H1 (cell line): Measurements from ENCODE around the gene CD300A. TPM values are rescaled to one million over a fixed set of nuclear protein-coding genes. Genes with fewer than 3 reads are reported as not detected.

ENCODE experiments used
- CTCF ChIA-PET: fragments of 300-600 bp; sonication (Branson Sonifier 250); formaldehyde crosslinking; loops from one replicate; lab custom pipeline; 2021; ENCODE audit not compliant: partially characterized antibody; lab: Charles Lee
- POLR2A ChIA-PET: fragments of 300-600 bp; sonication (Branson Sonifier 250); formaldehyde crosslinking; loops from one replicate; lab custom pipeline; 2021; ENCODE audit warnings: inconsistent platforms; ENCODE audit not compliant: partially characterized antibody; lab: Charles Lee
- DNase-seq, 2 experiments: peaks; one replicate each; pipeline versions ENCODE4 v3.0.0 to v3.0.0-alpha.2; 2010 to 2022; ENCODE audit warnings: low spot score in 2 of 2, low read depth in 1 of 2, mixed read lengths in 1 of 2
- FAIRE-seq: peaks from 2 replicates; lab custom pipeline; 2011; peaks lifted over from hg19 to GRCh38; lab: Jason Lieb, UNC
- H2AFZ ChIP-seq: 2 replicates; pipeline ENCODE4 v1.8.1; 2012; ENCODE audit warnings: low read length, inconsistent platforms
- H2AK5ac ChIP-seq: 2 replicates; pipeline ENCODE4 v1.6.1; 2013; ENCODE audit warnings: low read depth, low read length
- H2BK120ac ChIP-seq: replicated peaks from 2 replicates; pipeline ENCODE3; 2013; ENCODE audit warnings: low read depth, low read length, inconsistent platforms
- H2BK12ac ChIP-seq: 2 replicates; pipeline ENCODE4 v1.6.1; 2013; ENCODE audit warnings: low read depth, low read length
- H2BK15ac ChIP-seq: 2 replicates; pipeline ENCODE4 v1.6.1; 2013; ENCODE audit warnings: low read length
- H2BK20ac ChIP-seq: 2 replicates; pipeline ENCODE4 v1.6.1; 2013; ENCODE audit warnings: low read length
- H2BK5ac ChIP-seq: 2 replicates; pipeline ENCODE4 v1.6.1; 2013; ENCODE audit warnings: low read depth, low read length
- H3K14ac ChIP-seq: 2 replicates; pipeline ENCODE4 v1.6.1; 2013; ENCODE audit warnings: inconsistent platforms; ENCODE audit not compliant: insufficient read length
- H3K18ac ChIP-seq: 2 replicates; pipeline ENCODE4 v1.6.1; 2013; ENCODE audit warnings: low read length; ENCODE audit errors: extremely low read depth
- H3K23ac ChIP-seq: 2 replicates; pipeline ENCODE4 v1.6.1; 2013; ENCODE audit warnings: inconsistent platforms; ENCODE audit not compliant: insufficient read length
- H3K23me2 ChIP-seq: 2 replicates; pipeline ENCODE4 v1.6.1; 2013; ENCODE audit warnings: low read depth, low read length
- H3K27ac ChIP-seq: 2 replicates; pipeline ENCODE4 v1.6.1; 2011; ENCODE audit warnings: low read depth, low read length, inconsistent platforms
- H3K27me3 ChIP-seq, 4 experiments: replicated peaks in 1 of 4; 1 replicate in 1 of 4; 2 replicates in 3 of 4; pipeline versions ENCODE4 v1.6.1 to v1.8.1; 2011 to 2013; ENCODE audit warnings: low read length in 3 of 4, mild to moderate bottlenecking in 3 of 4, inconsistent platforms in 2 of 4, mixed read lengths in 2 of 4, moderate library complexity in 1 of 4; ENCODE audit not compliant: control insufficient read depth in 3 of 4, insufficient read depth in 3 of 4; ENCODE audit errors: extremely low read depth in 1 of 4
- H3K36me3 ChIP-seq, 4 experiments: 2 replicates each; pipeline versions ENCODE4 v1.6.1 to v1.8.1; 2011 to 2013; ENCODE audit warnings: mild to moderate bottlenecking in 4 of 4, low read length in 3 of 4, moderate library complexity in 2 of 4, control low read depth in 1 of 4, inconsistent platforms in 1 of 4; ENCODE audit not compliant: insufficient read depth in 4 of 4, control insufficient read depth in 2 of 4
- H3K4ac ChIP-seq: replicated peaks from 2 replicates; pipeline ENCODE3; 2013; ENCODE audit warnings: low read length, low read depth, mixed read lengths, inconsistent platforms; ENCODE audit not compliant: insufficient read length
- H3K4me1 ChIP-seq, 4 experiments: replicated peaks in 1 of 4; 1 replicate in 1 of 4; 2 replicates in 3 of 4; pipeline versions ENCODE4 v1.6.1 to v1.8.1; 2011 to 2013; ENCODE audit warnings: low read length in 3 of 4, inconsistent platforms in 2 of 4, mixed read lengths in 1 of 4; ENCODE audit not compliant: insufficient read depth in 4 of 4, control insufficient read depth in 3 of 4
- H3K4me2 ChIP-seq, 2 experiments: 2 replicates each; pipeline versions ENCODE4 v1.6.1 to v1.8.1; 2011 to 2013; ENCODE audit warnings: low read depth in 2 of 2, low read length in 2 of 2, control low read depth in 1 of 2, inconsistent platforms in 1 of 2, mild to moderate bottlenecking in 1 of 2; ENCODE audit not compliant: insufficient read depth in 1 of 2
- H3K4me3 ChIP-seq, 4 experiments: fragments of 200-600, 300-600 bp in 1 of 4; sonication (generic), shearing (Covaris generic), sonication (Bioruptor Twin) in 1 of 4; 2 replicates each; pipeline versions ENCODE4 v1.5.1 to v1.8.1; 2011 to 2016; ENCODE audit warnings: low read length in 4 of 4, low read depth in 3 of 4, control low read depth in 2 of 4, inconsistent platforms in 2 of 4, mild to moderate bottlenecking in 2 of 4, mixed read lengths in 1 of 4, moderate library complexity in 1 of 4; ENCODE audit not compliant: insufficient read depth in 2 of 4; ENCODE audit errors: extremely low read depth in 1 of 4
- H3K56ac ChIP-seq: replicated peaks from 2 replicates; pipeline ENCODE3; 2013; ENCODE audit warnings: low read depth, mild to moderate bottlenecking, mixed read lengths, low read length, inconsistent platforms; ENCODE audit not compliant: insufficient read length
- H3K79me1 ChIP-seq: 2 replicates; pipeline ENCODE4 v1.6.1; 2013; ENCODE audit warnings: low read depth, low read length, control low read depth
- H3K79me2 ChIP-seq, 2 experiments: 2 replicates each; pipeline versions ENCODE4 v1.6.1 to v1.8.1; 2012 to 2013; ENCODE audit warnings: low read length in 2 of 2, mild to moderate bottlenecking in 2 of 2, inconsistent platforms in 1 of 2; ENCODE audit not compliant: insufficient read depth in 2 of 2, control insufficient read depth in 1 of 2
- H3K9ac ChIP-seq, 4 experiments: replicated peaks in 1 of 4; 1 replicate in 1 of 4; 2 replicates in 3 of 4; pipeline versions ENCODE4 v1.6.1 to v1.8.1; 2011 to 2013; ENCODE audit warnings: low read depth in 3 of 4, low read length in 3 of 4, control low read depth in 2 of 4, mild to moderate bottlenecking in 2 of 4, moderate library complexity in 2 of 4, inconsistent platforms in 1 of 4; ENCODE audit errors: extremely low read depth in 1 of 4
- H3K9me3 ChIP-seq, 2 experiments: 2 replicates each; pipeline versions ENCODE4 v1.6.1 to v1.8.1; 2012 to 2013; ENCODE audit warnings: mild to moderate bottlenecking in 2 of 2, moderate library complexity in 2 of 2, control low read depth in 1 of 2, inconsistent platforms in 1 of 2, low read depth in 1 of 2, low read length in 1 of 2, mixed read lengths in 1 of 2; ENCODE audit not compliant: insufficient read depth in 2 of 2
- H4K20me1 ChIP-seq, 2 experiments: replicated peaks in 1 of 2; 2 replicates each; pipeline versions ENCODE3 to v1.8.1; 2011 to 2013; ENCODE audit warnings: inconsistent platforms in 2 of 2, low read length in 2 of 2, mild to moderate bottlenecking in 1 of 2; ENCODE audit not compliant: insufficient read depth in 2 of 2, control insufficient read depth in 1 of 2
- H4K5ac ChIP-seq: 2 replicates; pipeline ENCODE4 v1.6.1; 2013; ENCODE audit warnings: low read length, low read depth, mixed read lengths, inconsistent platforms; ENCODE audit not compliant: insufficient read length
- H4K8ac ChIP-seq: 2 replicates; pipeline ENCODE4 v1.8.0; 2013; ENCODE audit warnings: mild to moderate bottlenecking, moderate library complexity, low read length, inconsistent platforms; ENCODE audit not compliant: insufficient read depth; ENCODE audit errors: extremely low read depth
- H4K91ac ChIP-seq: replicated peaks from 2 replicates; pipeline ENCODE3; 2013; ENCODE audit warnings: low read length, mixed read lengths, inconsistent platforms; ENCODE audit not compliant: insufficient read length
- BCL11A ChIP-seq, 2 experiments: IDR thresholded peaks; one replicate each; pipeline ENCODE4 v1.6.1; 2011; ENCODE audit warnings: low read depth in 2 of 2, low read length in 2 of 2, mild to moderate bottlenecking in 2 of 2
- CBX8 ChIP-seq: fragments of 300-800, 300-1000 bp; sonication (generic); IDR thresholded peaks from 2 replicates; pipeline ENCODE4 v1.7.1; 2016; ENCODE audit warnings: low read depth, low read length, borderline replicate concordance
- CREB1 ChIP-seq: IDR thresholded peaks from 2 replicates; pipeline ENCODE4 v1.6.1; 2012; ENCODE audit warnings: inconsistent platforms
- EGR1 ChIP-seq: IDR thresholded peaks from 2 replicates; pipeline ENCODE4 v1.6.1; 2011; ENCODE audit warnings: low read depth, low read length, borderline replicate concordance
- JUND ChIP-seq: IDR thresholded peaks from 2 replicates; pipeline ENCODE4 v1.6.1; 2011; ENCODE audit warnings: mild to moderate bottlenecking, improper control_type of control experiment, low read length
- KDM5A ChIP-seq: fragments of 200-600 bp; IDR thresholded peaks from 2 replicates; pipeline ENCODE4 v1.7.1; 2012; ENCODE audit warnings: mild to moderate bottlenecking, low read length, inconsistent platforms, mixed read lengths
- NANOG ChIP-seq: IDR thresholded peaks from 2 replicates; pipeline ENCODE4 v1.6.1; 2011; ENCODE audit warnings: low read length, low read depth, mild to moderate bottlenecking, inconsistent platforms; ENCODE audit not compliant: insufficient read depth, poor library complexity, severe bottlenecking
- PHF8 ChIP-seq: fragments of 200-600 bp; sonication (generic); conservative IDR thresholded peaks from 2 replicates; pipeline ENCODE4 v1.7.1; 2012; ENCODE audit warnings: low read depth, mild to moderate bottlenecking, inconsistent platforms, low read length, moderate library complexity
- SIX5 ChIP-seq: IDR thresholded peaks from 2 replicates; pipeline ENCODE4 v1.6.1; 2011; ENCODE audit warnings: mild to moderate bottlenecking, low read depth, low read length
- SP4 ChIP-seq: IDR thresholded peaks from 2 replicates; pipeline ENCODE4 v1.6.1; 2012; ENCODE audit warnings: low read length, inconsistent platforms
- WGBS, 2 experiments: shearing (Covaris generic) in 1 of 2; methylation state at CpG; one replicate each; pipeline versions ENCODE4 v1.1.6 to v1.1.7; 2013 to 2015; ENCODE audit warnings: low lambda C conversion rate in 2 of 2, mixed read lengths in 2 of 2, inconsistent platforms in 1 of 2, low coverage in 1 of 2, missing lambda C conversion rate in 1 of 2; ENCODE audit not compliant: insufficient replicate concordance in 2 of 2, insufficient coverage in 1 of 2, insufficient read length in 1 of 2; ENCODE audit errors: extremely low coverage in 1 of 2, missing lambda C conversion rate in 1 of 2; 5-methylcytosine and 5-hydroxymethylcytosine counted together
- polyA plus RNA-seq, 7 experiments: library from polyadenylated mRNA; depleted of rRNA in 3 of 7; stranded (reverse) in 5 of 7; unstranded in 2 of 7; fragments of >200 nt in 5 of 7; fragments of 200-250 nt in 2 of 7; gene quantifications; 1 replicate in 5 of 7; 2 replicates in 1 of 7; 4 replicates in 1 of 7; pipeline versions ENCODE4 v1.2.1 to v1.2.3, GENCODE V29; 2011 to 2013; ENCODE audit warnings: missing spikeins in 2 of 7, mixed read lengths in 2 of 7
- total RNA-seq: library from RNA; stranded (reverse); fragmentation: NEBNext Ultra II Directional; extraction: Animal tissue kit (Norgen Biotek cat#: 25700); gene quantifications from 2 replicates; pipeline ENCODE4 v1.2.1, GENCODE V29; 2021

CD300A gene
- total and polyA plus RNA-seq, 2 of the 8 experiments (the other 6 are each of a cell fraction or from before 2014, with no cell fraction given): 0.52 to 1.3 TPM

GRCh38 chr17:74449306-74449705, 17.1 kb upstream of the CD300A start:
- no peak overlapping the region for H3K23ac ChIP-seq
- H3K4ac ChIP-seq: no peak overlapping the region
- H3K18ac ChIP-seq: no peak overlapping the region
- H3K56ac ChIP-seq: no peak overlapping the region
- no peak for FAIRE-seq
- no peak overlapping the region for H2BK120ac ChIP-seq
- no peak overlapping the region for H4K8ac ChIP-seq
- H3K79me1 ChIP-seq: no peaks in the 10 kb centered on the region
- H3K9me3 ChIP-seq: no peaks in the 10 kb centered on the region
- H3K36me3 ChIP-seq: peaks cover 0 to 6% (median 0%) of the 10 kb centered on the region in 4 experiments; a peak in 1 of 8 replicates
- no peaks in the 10 kb centered on the region for H3K79me2 ChIP-seq
- CTCF ChIA-PET: interaction anchor here (0.6 to 4.9 kb wide), 5 partner anchors 8 to 86 kb away, joined by 3 to 47 read pairs (median 3); no protein-coding TSS in a partner anchor
- no peak overlapping the region for H3K27ac ChIP-seq
- no peak overlapping the region for H2BK5ac ChIP-seq
- POLR2A ChIA-PET: interaction anchor here (2.5 kb wide), 1 partner anchor 16 kb away, joined by 7 read pairs; no protein-coding TSS in a partner anchor
- H3K23me2 ChIP-seq: peaks cover 9% of the 10 kb centered on the region; the same call in 1 of the 2 replicates
- DNase-seq: no peak
- no peak overlapping the region for H2BK15ac ChIP-seq
- no peak overlapping the region for H2BK12ac ChIP-seq
- H3K9ac ChIP-seq: no peak overlapping the region
- H2BK20ac ChIP-seq: no peak overlapping the region
- H3K14ac ChIP-seq: no peak overlapping the region
- no peak overlapping the region for H3K4me2 ChIP-seq
- peaks cover 4% of the 10 kb centered on the region in 2 experiments for H4K20me1 ChIP-seq
- H3K27me3 ChIP-seq: peaks cover 0 to 16% (median 11%) of the 10 kb centered on the region in 4 experiments; a peak in 6 of 7 replicates
- no peak overlapping the region for H4K5ac ChIP-seq
- H4K91ac ChIP-seq: no peak overlapping the region
- H2AK5ac ChIP-seq: no peak overlapping the region
- no peak overlapping the region for H2AFZ ChIP-seq
- H3K4me1 ChIP-seq: peaks cover 0 to 25% (median 16%) of the 10 kb centered on the region in 4 experiments; a peak in 6 of 7 replicates
- 90% methylated on average over 11 of the region's 11 CpGs; no CpG with 5 or more reads in 1 of the 2 experiments for WGBS, 2 experiments
- no peak overlapping the region for H3K4me3 ChIP-seq
- TF ChIP-seq SIX5: no peak
- no peak for TF ChIP-seq CREB1
- no peak for TF ChIP-seq KDM5A
- TF ChIP-seq BCL11A (IDR thresholded peaks at IDR 0.05; ENCODE audit: low read depth in 2 of 2, low read length in 2 of 2): no peak
- TF ChIP-seq PHF8: no peak
- no peak for TF ChIP-seq SP4
- no peak for TF ChIP-seq NANOG
- no peak for TF ChIP-seq JUND
- no peak for TF ChIP-seq CBX8
- TF ChIP-seq EGR1: no peak
